Astrocyte (in vitro differentiated cells and primary cell): ENCODE results near the gene DACT1. TPM values are rescaled to one million over a fixed set of nuclear protein-coding genes. Genes with fewer than 3 reads are reported as not detected.
A peak's percentile ranks its signal among the peaks of the same experiment; 100 is the strongest.

ENCODE experiments used
- DNase-seq: peaks from one replicate; pipeline ENCODE4 v3.0.0-alpha.2; 2010; ENCODE audit warnings: low read depth
- FAIRE-seq: peaks from 2 replicates; lab custom pipeline; 2011; peaks lifted over from hg19 to GRCh38; lab: Jason Lieb, UNC
- H2AFZ ChIP-seq: 2 replicates; pipeline ENCODE4 v1.6.0; 2012; ENCODE audit warnings: low read depth, low read length, inconsistent platforms
- H3K27ac ChIP-seq: 2 replicates; pipeline ENCODE4 v1.5.1; 2011; ENCODE audit warnings: low read depth, low read length, inconsistent platforms
- H3K27me3 ChIP-seq: 2 replicates; pipeline ENCODE4 v1.6.0; 2011; ENCODE audit warnings: low read length, inconsistent platforms; ENCODE audit not compliant: insufficient read depth
- H3K36me3 ChIP-seq: 2 replicates; pipeline ENCODE4 v1.5.1; 2011; ENCODE audit warnings: low read length, inconsistent platforms; ENCODE audit not compliant: insufficient read depth
- H3K4me1 ChIP-seq: 2 replicates; pipeline ENCODE4 v1.5.1; 2011; ENCODE audit warnings: low read length, inconsistent platforms; ENCODE audit not compliant: insufficient read depth
- H3K4me2 ChIP-seq: 2 replicates; pipeline ENCODE4 v1.6.0; 2012; ENCODE audit warnings: low read length, inconsistent platforms
- H3K4me3 ChIP-seq: 2 replicates; pipeline ENCODE4 v1.5.1; 2011; ENCODE audit warnings: low read depth, mild to moderate bottlenecking, low read length, inconsistent platforms; ENCODE audit not compliant: insufficient read depth
- H3K79me2 ChIP-seq: 2 replicates; pipeline ENCODE4 v1.6.0; 2012; ENCODE audit warnings: mild to moderate bottlenecking, low read length, inconsistent platforms; ENCODE audit not compliant: insufficient read depth
- H3K9ac ChIP-seq: 2 replicates; pipeline ENCODE4 v1.6.0; 2012; ENCODE audit warnings: mild to moderate bottlenecking, low read length, inconsistent platforms
- H3K9me3 ChIP-seq: 2 replicates; pipeline ENCODE4 v1.5.1; 2012; ENCODE audit warnings: low read depth, mild to moderate bottlenecking, low read length, inconsistent platforms; ENCODE audit not compliant: insufficient read depth
- H4K20me1 ChIP-seq: 2 replicates; pipeline ENCODE4 v1.6.0; 2012; ENCODE audit warnings: low read length, inconsistent platforms; ENCODE audit not compliant: insufficient read depth
- H3K27ac Mint-ChIP-seq: one replicate; pipeline ENCODE4 v1.8.0; 2021; ENCODE audit warnings: mild to moderate bottlenecking, mixed read lengths; ENCODE audit not compliant: unreplicated experiment
- H3K27me3 Mint-ChIP-seq: one replicate; pipeline ENCODE4 v1.8.0; 2021; ENCODE audit warnings: low read depth, mixed read lengths; ENCODE audit not compliant: unreplicated experiment
- H3K36me3 Mint-ChIP-seq: one replicate; pipeline ENCODE4 v1.8.0; 2021; ENCODE audit warnings: low read depth, mixed read lengths; ENCODE audit not compliant: unreplicated experiment
- H3K4me1 Mint-ChIP-seq: one replicate; pipeline ENCODE4 v1.8.0; 2021; ENCODE audit warnings: low read depth, mixed read lengths; ENCODE audit not compliant: unreplicated experiment
- H3K4me3 Mint-ChIP-seq: one replicate; pipeline ENCODE4 v1.8.0; 2021; ENCODE audit warnings: mild to moderate bottlenecking, moderate library complexity, mixed read lengths; ENCODE audit not compliant: unreplicated experiment
- H3K9me3 Mint-ChIP-seq: one replicate; pipeline ENCODE4 v1.8.0; 2021; ENCODE audit warnings: mild to moderate bottlenecking, mixed read lengths; ENCODE audit not compliant: unreplicated experiment
- CTCF ChIP-seq: IDR thresholded peaks from 2 replicates; pipeline ENCODE4 v1.5.1; 2011; ENCODE audit warnings: low read depth, mild to moderate bottlenecking, inconsistent platforms, low read length, moderate library complexity; ENCODE audit not compliant: insufficient read depth
- EZH2 ChIP-seq: IDR thresholded peaks from 2 replicates; pipeline ENCODE4 v1.6.1; 2012; ENCODE audit warnings: mild to moderate bottlenecking, low read length, inconsistent platforms; ENCODE audit not compliant: insufficient read depth
- total RNA-seq: library from RNA; stranded (reverse); gene quantifications from 2 replicates; pipeline ENCODE4 v1.2.1, GENCODE V29; 2021

The DACT1 gene
- total RNA-seq, 1 donor from 2014 or later = 49.3 TPM

DNA sequence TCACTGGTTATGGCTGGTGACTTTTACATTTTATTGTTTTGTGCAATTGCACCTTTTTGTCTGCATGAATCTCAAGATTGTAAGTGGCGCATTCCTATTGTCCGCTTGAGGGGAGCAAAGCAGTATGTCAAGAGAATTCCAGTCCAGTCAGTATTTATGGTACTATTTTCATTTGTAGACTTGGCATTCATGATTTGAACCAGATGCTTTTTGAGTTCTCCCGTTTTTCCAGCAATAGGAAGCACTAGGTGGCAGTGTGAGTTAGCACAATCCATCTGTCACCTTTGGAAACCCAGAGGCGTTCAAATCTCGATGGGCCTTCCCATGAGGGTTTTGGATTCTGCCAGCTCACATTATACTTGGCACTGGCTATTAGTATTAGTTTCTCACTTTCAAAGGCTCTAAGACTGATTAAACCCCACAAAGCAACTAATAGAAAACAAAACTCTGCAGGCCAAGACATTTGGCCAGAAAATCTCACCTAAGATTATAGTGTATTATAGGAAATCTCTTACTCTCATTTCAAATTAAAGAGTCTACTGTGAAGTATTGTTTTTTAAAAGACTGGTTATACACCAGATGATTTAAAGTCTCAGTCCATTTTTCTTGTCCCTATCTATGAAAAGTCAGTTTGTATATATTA lies 2.2 kb downstream of the DACT1 start:
- Histone ChIP-seq H3K79me2 (peaks cover 24% of the 10 kb centered on the region), H3K4me1 (peaks cover 17% of the 10 kb centered on the region), H3K4me2 (peak overlapping the region; percentile 96), H4K20me1 (no peaks in the 10 kb centered on the region), H3K9me3 (no peaks in the 10 kb centered on the region), H3K9ac (peak overlapping the region; percentile 93), H3K27me3 (no peaks in the 10 kb centered on the region), H2AFZ (no peak overlapping the region), H3K4me3 (peak overlapping the region; percentile 86), H3K36me3 (peaks cover 29% of the 10 kb centered on the region), H3K27ac (peak overlapping the region; percentile 97)
- no peaks in the 10 kb centered on the region for H3K27me3 Mint-ChIP-seq
- no peaks in the 10 kb centered on the region for H3K9me3 Mint-ChIP-seq
- H3K4me1 Mint-ChIP-seq = peaks cover 32% of the 10 kb centered on the region
- peak; percentile 91 for FAIRE-seq
- DNase-seq = peak; percentile 84
- peak overlapping the region; percentile 38 for H3K27ac Mint-ChIP-seq
- TF ChIP-seq EZH2 (no peak), CTCF (peak; percentile 73)
- peaks cover 23% of the 10 kb centered on the region for H3K36me3 Mint-ChIP-seq
- peak overlapping the region; percentile 90 for H3K4me3 Mint-ChIP-seq

DNA sequence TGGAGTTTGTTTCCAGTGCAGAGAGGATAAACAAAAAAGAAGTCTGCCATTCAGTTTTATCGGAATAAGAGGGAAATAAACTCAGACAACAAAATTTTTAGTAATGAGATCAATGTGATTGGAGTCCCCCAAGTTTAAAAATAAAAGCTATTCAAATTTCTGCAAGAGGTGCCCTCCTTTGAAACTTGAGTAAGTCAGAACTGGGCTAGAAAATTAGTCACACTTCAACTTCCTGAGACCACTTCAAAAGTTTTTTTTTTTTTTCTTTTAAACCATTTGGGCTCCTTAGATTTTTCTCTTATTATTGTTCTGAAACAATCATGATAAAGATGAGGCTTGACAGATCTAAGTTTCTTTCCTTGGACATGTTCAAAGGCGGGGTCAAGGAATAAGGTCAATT lies 3.2 kb downstream of the DACT1 start:
- Histone ChIP-seq H3K9me3 (no peaks in the 10 kb centered on the region), H3K27me3 (no peaks in the 10 kb centered on the region), H3K79me2 (peaks cover 33% of the 10 kb centered on the region), H3K4me1 (peaks cover 14% of the 10 kb centered on the region), H2AFZ (no peak overlapping the region), H3K9ac (peak overlapping the region; percentile 93), H3K36me3 (peaks cover 38% of the 10 kb centered on the region), H3K4me3 (no peak overlapping the region), H3K4me2 (peak overlapping the region; percentile 96), H4K20me1 (peaks cover 5% of the 10 kb centered on the region), H3K27ac (peak overlapping the region; percentile 3)
- peaks cover 31% of the 10 kb centered on the region for H3K36me3 Mint-ChIP-seq
- H3K4me1 Mint-ChIP-seq = peaks cover 24% of the 10 kb centered on the region
- no peaks in the 10 kb centered on the region for H3K9me3 Mint-ChIP-seq
- FAIRE-seq (no peak), DNase-seq (no peak)
- TF ChIP-seq EZH2 (no peak), CTCF (no peak)
- no peaks in the 10 kb centered on the region for H3K27me3 Mint-ChIP-seq
- peak overlapping the region; percentile 90 for H3K4me3 Mint-ChIP-seq
- no peak overlapping the region for H3K27ac Mint-ChIP-seq

DNA sequence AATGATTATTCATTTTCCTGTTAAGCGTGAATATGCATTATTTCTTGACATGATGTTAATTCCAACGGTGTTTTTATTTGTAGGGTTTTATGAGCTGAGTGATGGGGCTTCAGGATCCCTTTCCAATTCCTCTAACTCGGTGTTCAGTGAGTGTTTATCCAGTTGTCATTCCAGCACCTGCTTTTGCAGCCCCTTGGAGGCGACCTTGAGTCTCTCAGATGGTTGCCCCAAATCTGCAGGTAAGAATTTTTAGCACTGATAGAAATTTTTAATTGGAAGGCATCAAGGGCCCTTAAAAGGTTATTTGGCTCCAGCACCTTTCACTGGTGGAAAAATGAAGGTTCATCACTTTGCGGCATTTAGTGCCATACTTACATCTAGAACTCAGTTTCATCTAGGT lies 3.7 kb downstream of the DACT1 start:
- Histone ChIP-seq H3K4me3 (no peak overlapping the region), H3K27ac (no peak overlapping the region), H3K9ac (no peak overlapping the region), H3K4me1 (peaks cover 10% of the 10 kb centered on the region), H2AFZ (no peak overlapping the region), H3K4me2 (no peak overlapping the region), H3K79me2 (peaks cover 35% of the 10 kb centered on the region), H4K20me1 (peaks cover 5% of the 10 kb centered on the region), H3K27me3 (no peaks in the 10 kb centered on the region), H3K9me3 (no peaks in the 10 kb centered on the region), H3K36me3 (peaks cover 39% of the 10 kb centered on the region)
- FAIRE-seq = no peak
- H3K27ac Mint-ChIP-seq = no peak overlapping the region
- no peak for TF ChIP-seq EZH2
- TF ChIP-seq CTCF = no peak
- peaks cover 18% of the 10 kb centered on the region for H3K4me1 Mint-ChIP-seq
- peak overlapping the region; percentile 66 for H3K4me3 Mint-ChIP-seq
- no peaks in the 10 kb centered on the region for H3K27me3 Mint-ChIP-seq
- no peaks in the 10 kb centered on the region for H3K9me3 Mint-ChIP-seq
- no peak for DNase-seq
- peaks cover 31% of the 10 kb centered on the region for H3K36me3 Mint-ChIP-seq
